Hepatocyte (in vitro differentiated cells): ENCODE results near the gene ETV3.

Experiments
- CTCF ChIP-seq: fragments of 200-600 bp; sonication (generic); IDR thresholded peaks from 2 replicates; pipeline ENCODE4 v1.5.1; 2016; ENCODE audit warnings: antibody characterized with exemption, mild to moderate bottlenecking; ENCODE audit not compliant: poor library complexity
- EZH2 ChIP-seq: fragments of 200-600 bp; sonication (generic); IDR thresholded peaks from 2 replicates; pipeline ENCODE4 v1.6.1; 2016; ENCODE audit warnings: antibody characterized with exemption, mild to moderate bottlenecking, borderline replicate concordance
- EZH2phosphoT487 ChIP-seq: fragments of 200-600 bp; sonication (generic); IDR thresholded peaks from one replicate; pipeline ENCODE4 v1.6.1; 2018; ENCODE audit warnings: antibody characterized with exemption, mild to moderate bottlenecking, low read depth, moderate library complexity; ENCODE audit not compliant: unreplicated experiment, severe bottlenecking

GRCh38 chr1:157139052-157139715 is 989 bp upstream of the ETV3 start:
- TF ChIP-seq CTCF (no peak), EZH2phosphoT487 (no peak), EZH2 (no peak)
